ENCODE results near the gene APOBEC2.

APOBEC2 gene

DNA sequence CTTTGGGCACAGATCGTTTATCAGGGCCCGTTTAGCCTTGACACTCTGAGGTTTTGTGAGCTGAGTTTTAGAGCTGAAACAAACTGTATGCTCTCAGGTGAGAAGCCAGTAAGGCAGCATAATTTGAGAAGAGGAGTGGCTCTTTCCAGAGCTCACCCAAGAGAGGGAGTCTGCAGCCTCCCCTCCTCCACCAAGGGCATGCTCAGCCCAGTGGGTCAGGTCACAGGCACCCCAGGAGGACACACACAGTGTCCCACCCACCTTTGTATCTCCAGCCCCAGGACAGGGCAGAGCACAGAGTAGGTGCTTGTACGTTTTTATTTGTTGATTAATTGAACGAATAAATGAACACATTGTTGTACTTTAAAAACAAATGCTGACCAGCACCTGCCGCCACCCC, 7.3 kb upstream of the APOBEC2 start:
- FAIRE-seq (no peak), DNase-seq (ENCODE audit: insufficient read length, low spot score) (no peak)
- TF ChIP-seq SPI1 (IDR thresholded peaks at IDR 0.05; ENCODE audit: low read depth, low read length) (no peak), POLR2A (IDR thresholded peaks at IDR 0.05; ENCODE audit: low read depth, low read length) (no peak), PAX5 (IDR thresholded peaks at IDR 0.05; ENCODE audit: insufficient read depth, low read length, severe bottlenecking) (no peak), TAF1 (IDR thresholded peaks at IDR 0.05; ENCODE audit: low read depth, low read length) (no peak), POU2F2 (IDR thresholded peaks at IDR 0.05; ENCODE audit: low read depth, low read length) (no peak), POLR2AphosphoS5 (IDR thresholded peaks at IDR 0.05; ENCODE audit: low read depth, low read length) (no peak)

DNA sequence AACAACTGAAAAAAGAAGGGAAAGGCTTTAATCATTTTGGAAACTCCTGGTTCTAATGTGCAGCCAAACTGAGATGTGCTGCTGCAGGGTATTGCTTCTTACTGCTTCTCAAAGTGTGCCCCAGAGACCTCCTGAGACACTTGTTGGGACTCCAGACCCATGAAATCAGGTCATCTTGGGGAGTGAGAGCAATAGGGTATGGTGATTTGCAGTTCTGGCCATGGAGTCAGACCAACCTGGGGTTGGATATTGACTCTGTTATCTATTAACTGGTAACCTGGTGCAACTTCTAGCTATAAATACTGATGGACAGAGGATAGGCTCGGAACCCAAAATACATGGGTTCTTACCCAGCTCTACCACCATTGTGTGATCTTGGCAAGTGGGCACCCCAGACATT, 6.9 kb upstream of the APOBEC2 start:
- DNase-seq (ENCODE audit: insufficient read length, low spot score) = no peak
- no peak for FAIRE-seq
- TF ChIP-seq POLR2A (IDR thresholded peaks at IDR 0.05; ENCODE audit: low read depth, low read length) (no peak), TAF1 (IDR thresholded peaks at IDR 0.05; ENCODE audit: low read depth, low read length) (no peak), POU2F2 (IDR thresholded peaks at IDR 0.05; ENCODE audit: low read depth, low read length) (no peak), SPI1 (IDR thresholded peaks at IDR 0.05; ENCODE audit: low read depth, low read length) (no peak), POLR2AphosphoS5 (IDR thresholded peaks at IDR 0.05; ENCODE audit: low read depth, low read length) (no peak), PAX5 (IDR thresholded peaks at IDR 0.05; ENCODE audit: insufficient read depth, low read length, severe bottlenecking) (no peak)

DNA sequence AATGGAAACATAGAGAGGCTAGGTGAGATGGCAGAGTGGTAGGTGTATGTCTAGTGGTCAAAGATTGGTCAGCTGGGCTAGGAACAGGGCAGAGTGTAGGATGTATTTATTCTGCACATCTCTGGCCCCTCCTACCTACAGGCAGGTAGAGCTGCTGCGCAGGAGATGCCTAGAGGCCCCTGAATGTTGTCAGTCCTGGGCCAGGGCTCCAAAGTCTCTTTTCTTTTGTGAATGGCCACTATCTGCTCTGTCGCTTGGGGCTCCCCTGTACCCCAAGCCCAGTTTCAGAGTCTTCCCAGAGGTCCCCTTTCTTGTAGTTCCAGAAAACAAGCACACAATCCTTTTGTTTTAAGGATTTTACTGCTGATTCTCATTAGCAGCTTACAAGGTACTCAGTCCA, 5.7 kb upstream of the APOBEC2 start:
- DNase-seq (ENCODE audit: insufficient read length, low spot score) (no peak), FAIRE-seq (no peak)
- TF ChIP-seq TAF1 (IDR thresholded peaks at IDR 0.05; ENCODE audit: low read depth, low read length) = no peak

DNA sequence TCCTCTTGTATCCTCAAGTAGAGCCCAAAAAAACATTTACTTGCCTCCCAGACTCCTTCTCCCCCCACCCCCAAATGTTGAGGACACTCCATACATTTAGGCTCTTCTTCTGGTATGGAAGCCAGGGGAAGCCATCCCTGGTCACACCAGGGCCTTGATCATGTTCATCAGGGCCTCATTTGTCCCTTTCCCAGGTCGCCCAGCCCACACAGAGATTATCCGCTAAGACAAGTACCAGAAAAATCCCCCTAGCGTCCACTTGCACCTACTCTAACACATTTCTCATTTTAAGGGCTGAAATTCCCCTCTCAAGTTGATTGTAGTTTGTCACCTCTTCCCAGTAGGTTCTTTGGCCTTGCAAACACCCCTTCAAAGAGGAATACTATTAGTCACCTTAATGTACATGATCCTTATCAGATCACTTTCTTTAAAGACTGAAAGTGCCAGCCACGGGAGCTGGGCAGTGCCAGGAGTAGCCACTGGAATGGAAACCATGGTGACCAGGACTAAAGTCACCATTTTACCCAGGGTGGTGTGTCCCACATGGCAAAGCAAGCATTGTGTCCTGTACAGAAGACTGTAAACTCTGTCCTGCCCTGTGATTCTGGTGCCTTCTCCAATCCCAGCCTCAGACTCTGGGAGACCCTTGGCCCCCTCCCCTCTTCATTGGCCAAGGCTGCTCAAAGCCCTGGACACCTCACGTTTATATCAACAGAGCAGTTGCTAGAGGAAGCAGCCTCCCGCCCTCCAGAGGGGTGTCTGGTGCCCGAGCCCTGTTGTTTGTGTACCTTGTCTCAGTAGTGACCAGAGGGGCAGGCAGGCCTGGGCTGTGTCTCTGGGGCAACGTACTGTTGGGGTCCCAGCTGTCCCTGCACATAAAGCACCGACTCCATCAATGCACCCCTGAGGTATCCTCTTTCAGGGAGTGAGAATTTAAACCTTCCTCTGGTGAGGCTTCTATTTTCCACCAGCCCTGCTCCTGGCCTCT, 5.0 kb upstream of the APOBEC2 start:
- no peak for DNase-seq (ENCODE audit: insufficient read length, low spot score)
- no peak for FAIRE-seq
- no peak for TF ChIP-seq POU2F2 (IDR thresholded peaks at IDR 0.05; ENCODE audit: low read depth, low read length)
- no peak for TF ChIP-seq SPI1 (IDR thresholded peaks at IDR 0.05; ENCODE audit: low read depth, low read length)
- no peak for TF ChIP-seq TAF1 (IDR thresholded peaks at IDR 0.05; ENCODE audit: low read depth, low read length)
- TF ChIP-seq PAX5 (IDR thresholded peaks at IDR 0.05; ENCODE audit: insufficient read depth, low read length, severe bottlenecking) = no peak
- no peak for TF ChIP-seq POLR2A (IDR thresholded peaks at IDR 0.05; ENCODE audit: low read depth, low read length)
- no peak for TF ChIP-seq POLR2AphosphoS5 (IDR thresholded peaks at IDR 0.05; ENCODE audit: low read depth, low read length)

GRCh38 chr6:41049521-41049920, 3.5 kb upstream of the APOBEC2 start:
- DNase-seq (ENCODE audit: insufficient read length, low spot score) (no peak), FAIRE-seq (no peak)
- TF ChIP-seq POLR2AphosphoS5 (IDR thresholded peaks at IDR 0.05; ENCODE audit: low read depth, low read length) = no peak
- no peak for TF ChIP-seq PAX5 (IDR thresholded peaks at IDR 0.05; ENCODE audit: insufficient read depth, low read length, severe bottlenecking)
- no peak for TF ChIP-seq POLR2A (IDR thresholded peaks at IDR 0.05; ENCODE audit: low read depth, low read length)
- no peak for TF ChIP-seq TAF1 (IDR thresholded peaks at IDR 0.05; ENCODE audit: low read depth, low read length)
- TF ChIP-seq SPI1 (IDR thresholded peaks at IDR 0.05; ENCODE audit: low read depth, low read length) = no peak
- no peak for TF ChIP-seq POU2F2 (IDR thresholded peaks at IDR 0.05; ENCODE audit: low read depth, low read length)

DNA sequence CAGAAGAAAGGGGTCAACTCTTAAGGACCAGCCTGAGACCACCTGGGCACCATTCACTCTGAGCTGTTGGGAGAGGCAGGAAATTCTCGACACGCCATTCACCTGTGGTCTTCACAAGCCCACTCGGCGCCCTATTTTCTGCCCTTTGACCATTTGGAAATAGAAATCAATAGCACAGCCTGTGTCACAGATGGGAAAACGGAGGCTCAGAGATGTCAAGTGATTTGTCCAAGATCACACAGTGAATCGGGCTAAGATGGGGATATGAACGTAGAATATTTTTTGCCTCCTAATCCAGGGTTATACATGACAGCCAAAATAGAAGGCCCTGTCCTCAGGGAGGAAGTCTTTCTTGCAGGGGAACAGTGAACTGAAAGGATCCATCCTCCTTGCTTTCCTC, 3.0 kb upstream of the APOBEC2 start:
- FAIRE-seq (no peak), DNase-seq (ENCODE audit: insufficient read length, low spot score) (no peak)
- TF ChIP-seq POLR2A (IDR thresholded peaks at IDR 0.05; ENCODE audit: low read depth, low read length) (no peak), POU2F2 (IDR thresholded peaks at IDR 0.05; ENCODE audit: low read depth, low read length) (no peak), PAX5 (IDR thresholded peaks at IDR 0.05; ENCODE audit: insufficient read depth, low read length, severe bottlenecking) (no peak), SPI1 (IDR thresholded peaks at IDR 0.05; ENCODE audit: low read depth, low read length) (no peak), POLR2AphosphoS5 (IDR thresholded peaks at IDR 0.05; ENCODE audit: low read depth, low read length) (no peak), TAF1 (IDR thresholded peaks at IDR 0.05; ENCODE audit: low read depth, low read length) (no peak)

GRCh38 chr6:41050536-41050935, 2.5 kb upstream of the APOBEC2 start:
- FAIRE-seq = no peak
- TF ChIP-seq TAF1 (IDR thresholded peaks at IDR 0.05; ENCODE audit: low read depth, low read length) (no peak), POLR2A (IDR thresholded peaks at IDR 0.05; ENCODE audit: low read depth, low read length) (no peak), POU2F2 (IDR thresholded peaks at IDR 0.05; ENCODE audit: low read depth, low read length) (no peak), POLR2AphosphoS5 (IDR thresholded peaks at IDR 0.05; ENCODE audit: low read depth, low read length) (no peak), SPI1 (IDR thresholded peaks at IDR 0.05; ENCODE audit: low read depth, low read length) (no peak), PAX5 (IDR thresholded peaks at IDR 0.05; ENCODE audit: insufficient read depth, low read length, severe bottlenecking) (no peak)

GRCh38 chr6:41051873-41052272, 1.1 kb upstream of the APOBEC2 start:
- FAIRE-seq (peak; percentile 56), DNase-seq (ENCODE audit: insufficient read length, low spot score) (no peak)
- TF ChIP-seq PAX5 (IDR thresholded peaks at IDR 0.05; ENCODE audit: insufficient read depth, low read length, severe bottlenecking) = no peak
- peak; percentile 89 for TF ChIP-seq SPI1 (IDR thresholded peaks at IDR 0.05; ENCODE audit: low read depth, low read length)

More at GRCh38 chr6:41050536-41050935, 2.5 kb upstream of the APOBEC2 start:
- DNase-seq (ENCODE audit: insufficient read length, low spot score) = no peak

- FAIRE-seq (no peak), DNase-seq (ENCODE audit: insufficient read length, low spot score) (no peak)
- TF ChIP-seq POLR2AphosphoS5 (IDR thresholded peaks at IDR 0.05; ENCODE audit: low read depth, low read length) = no peak
- no peak for TF ChIP-seq POLR2A (IDR thresholded peaks at IDR 0.05; ENCODE audit: low read depth, low read length)
Measured at GRCh38 chr6:41054511-41054910, 1.5 kb downstream of the APOBEC2 start.

DNA sequence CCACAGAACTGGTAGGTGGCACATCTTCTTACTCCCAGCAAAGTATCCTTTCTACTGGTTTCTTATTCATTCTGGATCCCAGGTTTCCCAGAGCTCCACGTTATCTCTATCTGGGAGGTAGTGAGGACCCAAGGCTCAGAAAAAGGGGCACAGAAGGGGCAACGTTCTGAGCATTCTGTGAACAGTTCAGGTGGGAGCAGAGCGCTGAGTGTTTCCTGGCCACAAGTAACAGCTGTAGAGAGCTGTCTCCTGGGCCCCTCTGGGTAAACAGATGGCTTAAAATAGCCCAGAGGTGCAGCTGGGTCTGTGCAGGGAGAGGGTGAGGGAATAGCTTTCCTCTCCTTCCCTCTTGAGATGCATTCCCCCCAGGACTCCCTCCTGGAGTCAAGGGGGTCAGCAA, 2.1 kb downstream of the APOBEC2 start:
- no peak for DNase-seq (ENCODE audit: insufficient read length, low spot score)
- TF ChIP-seq POLR2AphosphoS5 (IDR thresholded peaks at IDR 0.05; ENCODE audit: low read depth, low read length) = no peak
- no peak for TF ChIP-seq POLR2A (IDR thresholded peaks at IDR 0.05; ENCODE audit: low read depth, low read length)
- TF ChIP-seq PAX5 (IDR thresholded peaks at IDR 0.05; ENCODE audit: insufficient read depth, low read length, severe bottlenecking) = no peak
- FAIRE-seq = no peak

Measured in GM12891 (cell line).